GM19240 (cell line): ENCODE results near the gene NPAS2.

Experiments
- DNase-seq: peaks from one replicate; pipeline ENCODE4 v3.0.0; 2011; ENCODE audit warnings: low spot score; ENCODE audit not compliant: insufficient read length

NPAS2 gene

GRCh38 chr2:100853909-100854810, 34.2 kb downstream of the NPAS2 start:
- DNase-seq, result no peak

- no peak for DNase-seq
These were observed 35.1 kb downstream of the NPAS2 start for GRCh38 chr2:100855084-100855483.

- no peak for DNase-seq
These were observed 35.7 kb downstream of the NPAS2 start for GRCh38 chr2:100855606-100856005.

- DNase-seq, result no peak
These were observed 36.8 kb downstream of the NPAS2 start for GRCh38 chr2:100856732-100857131.

- DNase-seq, result no peak
These were observed 37.4 kb downstream of the NPAS2 start for GRCh38 chr2:100857341-100857740.

- no peak for DNase-seq
These were observed 38.0 kb downstream of the NPAS2 start for GRCh38 chr2:100857915-100858314.

GRCh38 chr2:100859902-100860301, 40.0 kb downstream of the NPAS2 start:
- no peak for DNase-seq

- no peak for DNase-seq
These were observed 41.4 kb downstream of the NPAS2 start for GRCh38 chr2:100861340-100861739.

GRCh38 chr2:100862081-100862480, 42.1 kb downstream of the NPAS2 start:
- no peak for DNase-seq

- DNase-seq, result no peak
These were observed 46.0 kb downstream of the NPAS2 start for GRCh38 chr2:100865816-100866460.

GRCh38 chr2:100868083-100868482, 48.1 kb downstream of the NPAS2 start:
- no peak for DNase-seq

- no peak for DNase-seq
These were observed 49.2 kb downstream of the NPAS2 start for GRCh38 chr2:100869120-100869519.

- DNase-seq, result no peak
These were observed 51.0 kb downstream of the NPAS2 start for GRCh38 chr2:100870652-100871531.

- DNase-seq, result no peak
These were observed 55.7 kb downstream of the NPAS2 start for GRCh38 chr2:100875516-100876230.

GRCh38 chr2:100876231-100876860, 56.4 kb downstream of the NPAS2 start:
- DNase-seq, result no peak

GRCh38 chr2:100877555-100877954, 57.6 kb downstream of the NPAS2 start:
- no peak for DNase-seq

- DNase-seq, result no peak
These were observed 58.3 kb downstream of the NPAS2 start for GRCh38 chr2:100878000-100878791.

GRCh38 chr2:100879296-100879695, 59.4 kb downstream of the NPAS2 start:
- no peak for DNase-seq

- DNase-seq, result no peak
These were observed 60.1 kb downstream of the NPAS2 start for GRCh38 chr2:100880036-100880435.

- no peak for DNase-seq
These were observed 60.8 kb downstream of the NPAS2 start for GRCh38 chr2:100880730-100881129.
